Sciatic nerve (tissue), 2 donors: ENCODE results near the gene ADGRB2. TPM values are rescaled to one million over a fixed set of nuclear protein-coding genes. Genes with fewer than 3 reads are reported as not detected.
A peak's percentile ranks its signal among the peaks of the same experiment; 100 is the strongest.
"Not testable (repeated sequence)": the region's sequence is repeated elsewhere in the genome, so short reads cannot be mapped to it uniquely, and the experiment has no call there.

Source experiments
- ATAC-seq: fragments of 200-7000 bp; cut with Tn5 transposase; one replicate; pipeline ENCODE4 v1.9.1; 2020; ENCODE audit warnings: mild to moderate bottlenecking, moderate library complexity
- DNase-seq: peaks from one replicate; pipeline ENCODE4 v3.0.0-alpha.2; 2020; ENCODE audit warnings: low spot score
- intact Hi-C: fragments of 100-400 bp; cut with DNase I; formaldehyde crosslinking; loops from one replicate; pipeline ENCODE4 v1.14.2; 2022
- total RNA-seq: library from RNA; stranded (reverse); fragmentation: NEBNext Ultra II Directional; extraction: Animal tissue kit (Norgen Biotek cat#: 25700); gene quantifications from one replicate; pipeline ENCODE4 v1.2.1, GENCODE V29; 2021
- donor health status: DM: no; HTN: no; CAD: no.
- donor health status: DM: no; HTN: no; CAD: no.

ADGRB2 gene
- total RNA-seq, 1 donor from 2014 or later: 5.2 TPM

DNA sequence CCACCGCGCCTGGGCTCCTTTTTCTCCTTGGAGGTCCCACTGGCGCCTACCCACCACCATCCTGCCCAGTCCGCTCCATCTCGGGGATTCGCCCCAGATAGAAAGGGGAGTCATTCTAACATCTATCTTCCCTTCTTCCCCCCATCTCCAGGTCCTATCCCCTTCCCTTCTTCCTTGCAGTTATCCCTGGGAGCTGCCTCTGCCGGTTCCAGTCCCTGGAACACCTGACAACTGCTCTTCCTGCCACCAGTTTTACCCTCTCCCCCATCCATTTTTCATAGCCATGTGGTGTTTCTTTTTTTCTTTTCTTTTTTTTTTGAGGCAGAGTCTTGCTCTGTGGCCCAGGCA lies 48.3 kb downstream of the ADGRB2 start:
- ATAC-seq (no peak), DNase-seq (no peak)
- intact Hi-C loops: no loop called here

DNA sequence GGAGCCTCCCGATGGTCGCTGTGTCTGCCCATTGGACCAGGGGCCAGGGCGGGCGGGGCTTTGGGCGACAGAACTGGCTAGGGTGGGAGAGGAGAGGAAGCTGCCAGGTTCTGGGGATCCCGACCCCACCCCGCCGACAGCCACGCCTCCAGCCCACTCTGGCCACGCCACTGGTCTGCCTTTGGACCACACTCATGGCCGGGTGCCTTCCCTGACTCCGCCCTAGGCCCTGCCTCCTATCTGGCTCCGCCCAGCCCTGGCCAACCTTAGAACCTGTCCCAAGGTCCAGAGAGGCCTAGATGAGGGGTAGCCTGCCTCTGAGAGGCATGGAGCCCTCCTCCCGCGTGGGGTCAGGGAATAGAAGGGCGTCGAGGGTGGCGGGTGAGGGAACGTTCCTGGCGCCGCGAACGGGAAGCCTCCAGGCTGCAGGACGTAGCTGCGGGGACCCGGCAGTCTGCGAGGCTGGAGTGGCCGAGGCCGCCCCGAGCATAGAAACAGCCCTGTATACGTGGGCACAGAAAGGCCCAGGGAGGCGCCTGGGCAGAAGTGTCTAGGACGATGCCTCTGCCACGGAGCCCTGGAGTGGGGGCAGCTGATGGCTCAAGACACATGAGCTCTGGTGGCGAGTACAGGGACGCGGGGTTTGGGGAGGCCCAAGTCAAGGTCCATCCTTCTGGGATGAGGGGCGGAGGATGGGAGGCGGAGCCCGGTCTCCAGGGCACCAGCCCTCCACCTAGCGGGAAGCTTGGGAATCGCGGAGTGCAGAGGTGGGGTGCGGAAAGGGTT lies 48.9 kb downstream of the ADGRB2 start:
- DNase-seq (peak; percentile 96), ATAC-seq (peak; percentile 96)
- intact Hi-C loops: no loop called here

DNA sequence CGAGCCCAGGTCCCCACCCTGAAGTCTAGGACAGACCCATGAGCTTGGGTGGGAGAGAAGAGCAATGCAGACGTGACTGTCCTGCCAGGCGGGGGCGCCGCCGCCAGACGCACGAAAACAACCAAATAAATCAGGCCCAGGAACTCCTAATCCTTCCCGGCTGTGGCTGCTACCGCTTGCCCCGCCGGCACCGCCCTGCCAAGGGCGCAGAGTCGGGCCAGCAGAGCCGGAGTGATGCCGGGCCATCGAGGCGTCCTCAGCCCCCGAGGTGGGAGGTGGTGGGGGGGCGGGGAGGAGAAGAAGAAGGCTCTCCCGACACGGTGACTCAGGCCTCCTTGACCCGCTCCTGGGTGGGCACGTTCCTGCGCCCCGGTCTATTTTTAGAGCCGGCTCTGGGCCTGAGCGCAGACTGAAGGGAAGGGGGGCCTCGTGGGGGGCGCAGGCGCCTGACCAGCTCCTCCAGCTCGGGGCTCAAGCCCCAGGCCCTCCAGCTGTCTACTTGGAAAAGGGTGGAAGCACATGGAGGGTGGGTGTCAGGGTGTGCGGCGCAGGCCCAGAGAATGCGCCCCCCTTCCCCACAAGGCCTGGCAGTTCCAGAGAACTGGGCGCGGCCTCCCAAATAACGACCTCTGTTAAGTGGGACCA lies 49.6 kb downstream of the ADGRB2 start:
- intact Hi-C loops: no loop called here
- ATAC-seq (peak; percentile 74), DNase-seq (peak; percentile 88)

DNA sequence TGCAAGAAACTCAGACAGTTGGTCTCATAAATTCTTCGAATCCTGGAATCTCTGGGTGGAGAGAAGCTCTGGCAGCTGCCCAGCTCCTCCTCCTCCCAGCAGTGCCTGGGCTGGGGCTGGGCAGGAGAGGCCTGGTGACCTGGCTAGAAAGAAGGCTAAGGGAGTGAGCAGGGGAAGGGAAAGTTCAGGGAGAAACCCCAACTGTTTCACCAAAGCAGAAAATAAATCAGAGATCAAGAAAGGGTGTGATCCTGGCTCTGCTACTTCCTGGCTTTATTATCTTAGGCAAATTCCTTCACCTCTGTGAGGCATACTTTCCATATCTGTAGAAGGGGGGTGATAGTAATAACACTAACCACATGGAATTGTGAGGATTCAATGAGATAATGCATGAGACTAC lies 51.5 kb downstream of the ADGRB2 start:
- DNase-seq (peak; percentile 83), ATAC-seq (peak; percentile 38)
- intact Hi-C loops: no loop called here

DNA sequence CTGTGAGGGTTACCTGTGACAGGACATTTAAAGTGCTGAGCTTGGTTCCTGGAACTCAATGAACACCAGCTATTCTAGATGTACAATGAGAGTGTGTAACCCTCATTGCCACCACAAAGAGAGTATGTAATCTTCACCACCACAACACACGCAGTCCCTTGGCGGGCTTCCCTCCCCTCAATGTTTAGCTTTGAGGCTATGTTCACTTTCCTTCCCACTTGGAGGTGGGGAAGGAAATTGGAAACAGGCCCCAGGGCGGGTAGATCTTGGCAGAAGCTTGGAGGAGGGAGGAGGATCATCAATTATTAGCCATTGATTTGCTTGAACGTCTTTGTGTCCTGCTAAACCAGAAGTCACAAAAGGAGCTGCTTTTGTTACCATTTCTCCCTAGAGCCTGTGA lies 52.1 kb downstream of the ADGRB2 start:
- intact Hi-C loops: no loop called here
- DNase-seq (no peak), ATAC-seq (no peak)

DNA sequence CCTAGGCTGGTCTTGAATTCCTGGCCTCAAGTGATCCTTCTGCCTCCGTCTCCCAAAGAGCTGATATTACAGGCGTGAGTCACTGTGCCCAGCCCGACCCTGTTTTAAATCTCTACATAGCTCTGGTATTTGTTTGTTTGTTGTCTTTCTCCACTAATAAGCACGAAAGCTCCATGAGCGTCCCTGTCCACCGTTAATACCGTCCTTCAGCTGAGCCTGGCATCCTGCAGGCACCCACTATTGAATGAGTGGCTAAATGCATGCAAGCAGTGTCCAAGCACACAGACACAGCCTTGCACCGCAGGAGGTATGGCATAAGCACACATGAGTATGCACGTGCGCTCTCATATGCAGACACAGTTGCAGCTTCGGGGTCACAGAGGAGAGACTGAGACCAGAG lies 55.8 kb downstream of the ADGRB2 start:
- DNase-seq (no peak), ATAC-seq (no peak)
- intact Hi-C loops: loop anchor here (5.0 kb wide), 1 partner anchor 41 kb away; no protein-coding TSS in a partner anchor

DNA sequence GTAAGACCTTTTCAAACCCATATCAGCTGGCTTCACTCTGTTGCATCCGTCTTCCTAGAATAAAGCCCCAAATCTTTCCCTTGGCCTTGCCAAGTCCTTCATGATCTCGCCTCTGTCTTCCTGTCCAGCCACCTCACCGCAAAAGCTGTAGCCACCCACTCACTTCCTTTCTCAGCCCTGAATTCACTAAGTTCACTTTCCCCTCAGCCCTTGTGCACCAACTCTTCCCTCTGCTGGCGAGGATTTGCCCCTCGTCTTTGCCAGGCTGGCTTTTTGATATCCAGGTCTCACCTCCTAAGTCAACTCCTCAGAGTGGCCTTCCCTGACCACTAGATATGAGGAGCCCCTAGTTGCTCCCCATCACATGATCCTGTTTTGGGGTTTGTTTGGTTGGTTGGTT lies 56.4 kb downstream of the ADGRB2 start:
- DNase-seq (no peak), ATAC-seq (no peak)
- intact Hi-C loops: loop anchor here (5.0 kb wide), 1 partner anchor 40 kb away; no protein-coding TSS in a partner anchor

DNA sequence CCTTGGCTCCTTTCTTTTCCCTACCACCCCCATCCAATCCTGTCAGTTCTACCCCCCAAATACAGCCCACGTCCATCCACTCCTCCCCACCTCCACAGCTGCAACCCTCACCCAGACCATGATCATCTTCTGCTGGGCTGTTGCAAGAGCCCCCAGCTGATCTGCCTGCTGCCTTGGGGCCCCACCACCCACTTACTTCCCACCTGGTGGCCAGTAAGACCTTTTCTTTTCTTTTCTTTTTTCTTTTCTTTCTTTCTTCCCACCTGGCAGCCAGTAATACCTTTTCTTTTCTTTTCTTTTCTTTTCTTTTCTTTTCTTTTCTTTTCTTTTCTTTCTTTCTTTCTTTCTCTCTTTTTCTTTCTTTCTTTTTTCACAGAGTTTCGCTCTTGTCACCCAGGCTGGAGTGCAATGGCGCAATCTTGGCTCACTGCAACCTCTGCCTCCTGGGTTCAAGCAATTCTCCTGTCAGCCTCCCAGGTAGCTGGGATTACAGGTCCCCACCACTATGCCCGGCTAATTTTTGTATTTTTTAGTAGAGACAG lies 57.0 kb downstream of the ADGRB2 start:
- intact Hi-C loops: loop anchor here (5.0 kb wide), 1 partner anchor 40 kb away; no protein-coding TSS in a partner anchor
- not testable (repeated sequence) for ATAC-seq, DNase-seq

DNA sequence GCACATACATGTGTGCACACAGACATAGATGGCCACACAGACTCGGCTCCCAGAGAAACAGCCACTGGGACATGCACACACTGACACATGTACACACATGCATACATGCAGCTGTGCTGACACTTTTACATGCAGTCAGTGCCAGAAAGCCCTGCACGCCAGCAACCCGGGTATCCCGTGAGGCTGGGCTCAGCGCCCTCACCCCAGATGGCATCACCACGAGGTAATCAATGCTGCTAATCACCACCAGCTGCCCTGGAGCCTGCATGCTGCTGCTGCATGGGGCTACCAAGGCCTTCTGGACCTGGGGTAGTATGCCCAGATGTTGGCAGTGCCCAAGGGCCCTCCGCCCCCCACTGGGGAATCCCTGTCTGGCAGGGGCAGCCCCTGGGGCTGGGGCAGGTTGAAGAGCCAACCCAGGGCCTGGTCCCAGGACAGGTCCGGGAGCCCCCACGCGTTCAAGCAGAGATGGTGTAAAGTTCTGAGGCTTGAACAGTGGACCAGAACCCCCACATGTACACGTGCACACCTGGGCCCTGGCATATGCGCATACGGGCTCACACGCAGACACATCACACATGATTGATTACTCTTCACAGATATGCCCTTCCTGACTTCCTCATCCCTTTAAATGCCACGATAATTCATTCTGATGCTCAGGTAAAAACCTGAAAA lies 57.6 kb downstream of the ADGRB2 start:
- intact Hi-C loops: loop anchor here (5.0 kb wide), 1 partner anchor 39 kb away; no protein-coding TSS in a partner anchor

DNA sequence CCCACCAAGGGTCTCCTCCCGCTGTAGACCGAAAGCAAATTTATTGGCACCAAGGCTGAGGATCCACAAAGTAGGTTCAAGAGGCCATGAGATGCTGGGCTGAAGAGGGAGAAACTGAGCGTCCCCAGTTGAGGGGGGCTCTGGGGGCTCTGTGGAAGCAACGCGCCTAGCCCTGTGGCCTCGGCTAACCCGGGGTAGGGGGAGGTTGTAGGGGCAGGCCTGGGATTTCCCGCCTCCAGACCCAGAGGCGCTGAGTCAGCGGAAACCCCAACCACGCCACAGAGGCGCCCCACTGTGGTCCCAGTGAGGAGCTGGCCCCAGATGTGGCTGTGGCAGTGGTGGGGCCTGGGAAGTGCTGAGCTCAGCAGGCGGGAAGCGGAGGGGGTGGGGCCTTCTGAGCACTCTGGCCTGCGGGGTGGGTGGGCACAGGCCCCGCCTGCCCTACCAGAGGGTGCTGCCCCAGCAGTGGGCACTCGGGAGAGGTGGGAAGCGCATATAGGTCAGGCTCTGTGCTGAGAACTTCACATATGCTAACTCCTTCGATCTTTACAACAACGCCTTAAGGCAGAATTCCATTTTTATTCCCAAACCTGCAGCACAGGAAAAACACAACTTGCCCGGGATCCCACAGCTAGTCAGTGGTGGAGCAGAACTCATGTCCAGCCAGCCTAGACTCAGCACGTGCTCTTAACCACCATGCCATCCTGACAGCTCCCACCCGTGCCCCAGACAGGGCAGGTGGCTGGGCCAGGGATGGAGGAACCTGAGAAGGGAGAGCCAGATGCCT lies 58.9 kb downstream of the ADGRB2 start:
- peak; percentile 63 for ATAC-seq
- intact Hi-C loops: loop anchor here (5.0 kb wide), 1 partner anchor 38 kb away; no protein-coding TSS in a partner anchor
- DNase-seq: peak; percentile 86

More for the DNA sequence above, 57.6 kb downstream of the ADGRB2 start:
- ATAC-seq (no peak), DNase-seq (no peak)

DNA sequence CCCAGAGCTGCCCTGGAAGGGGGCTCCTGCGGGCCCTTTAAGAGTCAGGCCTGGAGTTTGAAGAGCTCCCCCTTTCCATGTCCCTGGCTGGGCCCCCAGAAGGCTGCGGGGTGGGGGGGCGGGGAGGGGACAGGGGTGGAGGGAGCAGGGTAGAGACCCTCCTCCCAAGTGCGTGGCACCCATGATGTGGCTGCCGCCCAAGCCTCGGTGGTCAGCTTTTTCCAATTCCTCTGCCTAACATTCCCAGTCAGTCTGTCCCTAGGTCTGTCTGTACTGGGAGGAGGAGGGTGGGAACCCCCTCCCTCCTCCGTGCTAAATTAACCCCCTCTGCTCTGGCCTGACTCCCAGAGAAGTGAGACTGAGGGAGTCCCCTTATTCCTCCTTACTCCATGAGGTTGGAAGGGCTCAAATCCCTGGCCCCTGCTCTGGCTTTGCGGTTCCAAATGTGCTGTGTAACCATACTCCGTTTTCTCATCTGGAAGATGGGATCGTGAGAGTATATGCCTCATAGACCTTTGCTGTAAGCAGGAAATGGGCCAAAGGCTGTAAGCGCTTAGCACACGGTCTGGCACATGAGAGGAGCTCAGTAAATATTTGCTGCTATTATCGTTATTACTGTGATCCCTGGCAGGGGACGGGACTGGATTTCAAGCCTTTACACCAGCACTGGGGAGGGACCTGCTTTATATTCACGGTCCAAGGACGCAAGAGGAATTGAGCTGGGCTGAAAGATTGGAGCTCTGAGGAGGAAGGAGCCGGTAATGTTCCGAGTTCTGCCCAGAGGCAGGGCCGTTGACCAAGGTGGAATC lies 59.7 kb downstream of the ADGRB2 start:
- DNase-seq (no peak), ATAC-seq (peak; percentile 18)
- intact Hi-C loops: loop anchor here (5.0 kb wide), 1 partner anchor 37 kb away; no protein-coding TSS in a partner anchor

DNA sequence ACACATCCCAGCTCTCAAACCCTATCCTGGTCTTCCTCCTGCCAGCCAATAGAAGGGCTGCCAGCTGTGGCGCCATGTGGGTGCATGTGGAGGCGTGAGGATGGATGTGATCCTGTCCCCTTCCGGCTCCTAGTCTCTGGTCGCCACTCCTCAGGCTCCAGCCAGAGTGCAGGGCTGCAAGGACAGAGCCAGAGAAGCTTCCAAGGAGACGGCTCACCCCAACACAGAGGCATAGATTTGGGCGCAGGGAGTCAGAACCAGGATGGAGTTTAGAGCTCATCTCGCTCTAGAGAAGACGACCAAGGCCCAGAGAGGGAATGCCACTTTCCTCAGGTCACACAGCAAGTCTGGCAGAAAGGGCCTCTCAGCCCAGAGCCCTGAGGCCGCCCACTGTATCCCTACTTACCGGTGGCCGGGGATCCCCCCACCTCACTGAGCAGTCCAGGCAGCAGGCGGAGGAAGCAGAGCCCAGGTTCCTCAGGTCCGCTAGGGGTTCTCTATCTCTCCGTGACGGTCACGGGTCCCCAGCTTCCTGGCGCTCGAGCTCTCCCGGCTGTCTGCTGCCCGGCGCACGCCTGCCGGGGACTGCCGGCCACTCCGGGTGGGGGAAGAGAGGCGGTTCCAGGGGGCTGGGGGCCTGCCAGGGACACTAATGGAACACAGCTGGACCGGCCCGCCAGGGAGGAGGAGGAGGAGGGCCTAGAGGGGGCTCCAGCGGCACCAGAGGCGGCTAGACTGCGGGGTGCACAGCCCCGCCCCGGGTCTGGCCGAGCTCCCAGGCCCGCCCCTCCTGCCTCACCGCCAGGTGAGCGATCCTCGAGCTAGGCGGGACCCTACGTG lies 60.5 kb downstream of the ADGRB2 start, which contains the start of gene COL16A1:
Gene COL16A1 (minus strand): TSS at position 587 of the 840 bp plus-strand sequence. CDS start 1,824 bp downstream, outside the sequence.
- DNase-seq (peak; percentile 89), ATAC-seq (peak; percentile 69)
- intact Hi-C loops: no loop called here

DNA sequence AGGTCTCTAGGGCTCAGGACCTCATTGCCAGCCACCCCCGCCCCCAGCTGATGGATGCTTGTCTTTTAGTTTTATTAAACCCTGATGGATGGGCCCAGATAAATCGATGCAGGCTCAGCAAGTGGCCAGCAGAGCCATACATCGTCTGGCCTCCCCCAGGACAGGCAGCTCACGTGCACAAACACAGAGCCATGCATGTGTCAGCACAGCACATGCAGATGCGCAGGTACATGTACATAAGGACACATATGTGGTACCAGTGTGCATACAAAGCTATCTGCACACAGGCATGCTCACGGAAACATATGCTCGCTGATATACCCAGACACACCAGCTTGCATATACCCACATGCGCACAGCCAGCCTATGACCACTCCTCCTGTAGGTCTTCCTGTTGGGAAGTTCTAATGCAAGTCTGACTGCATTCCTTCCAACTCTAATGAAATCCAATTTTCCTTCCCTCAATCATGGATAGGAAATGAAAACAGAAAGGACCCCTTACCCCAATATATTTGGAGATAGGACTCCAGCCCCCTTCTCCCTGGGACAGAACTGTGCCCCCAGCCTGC lies 61.2 kb downstream of the ADGRB2 start:
- intact Hi-C loops: no loop called here
- no peak for DNase-seq
- no peak for ATAC-seq

DNA sequence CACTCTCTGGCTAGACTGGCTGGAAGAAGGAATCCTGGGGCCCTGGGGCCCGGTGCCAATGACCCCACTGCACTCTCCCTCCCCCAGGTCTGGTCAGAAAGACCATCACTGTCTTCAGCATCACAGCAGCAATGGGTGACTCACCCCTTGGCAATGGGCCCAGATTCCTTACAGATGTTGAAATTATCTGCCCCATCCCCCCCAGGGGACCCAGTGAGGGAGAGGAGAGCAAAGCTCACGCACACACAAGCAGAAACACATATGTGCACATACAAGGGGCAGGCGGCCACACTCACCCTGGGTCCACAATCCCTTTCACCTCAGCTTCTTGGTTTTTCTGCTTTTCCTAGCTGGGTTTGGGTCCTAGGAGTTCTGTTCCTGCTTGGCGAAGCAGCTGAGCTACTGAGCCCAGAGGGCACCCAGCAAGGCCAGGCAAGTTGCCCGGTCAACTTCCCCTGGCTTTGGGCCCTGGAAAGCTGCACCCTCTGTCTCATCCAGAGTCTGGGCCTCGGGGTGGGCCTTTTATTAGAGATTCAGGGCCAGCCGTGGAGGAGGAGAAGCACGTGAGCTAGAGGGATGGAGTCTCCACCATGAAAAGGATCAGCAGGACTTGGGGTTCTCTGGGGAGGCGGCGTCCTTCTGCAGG lies 62.9 kb downstream of the ADGRB2 start:
- intact Hi-C loops: no loop called here
- DNase-seq: peak; percentile 97
- ATAC-seq: peak; percentile 75

DNA sequence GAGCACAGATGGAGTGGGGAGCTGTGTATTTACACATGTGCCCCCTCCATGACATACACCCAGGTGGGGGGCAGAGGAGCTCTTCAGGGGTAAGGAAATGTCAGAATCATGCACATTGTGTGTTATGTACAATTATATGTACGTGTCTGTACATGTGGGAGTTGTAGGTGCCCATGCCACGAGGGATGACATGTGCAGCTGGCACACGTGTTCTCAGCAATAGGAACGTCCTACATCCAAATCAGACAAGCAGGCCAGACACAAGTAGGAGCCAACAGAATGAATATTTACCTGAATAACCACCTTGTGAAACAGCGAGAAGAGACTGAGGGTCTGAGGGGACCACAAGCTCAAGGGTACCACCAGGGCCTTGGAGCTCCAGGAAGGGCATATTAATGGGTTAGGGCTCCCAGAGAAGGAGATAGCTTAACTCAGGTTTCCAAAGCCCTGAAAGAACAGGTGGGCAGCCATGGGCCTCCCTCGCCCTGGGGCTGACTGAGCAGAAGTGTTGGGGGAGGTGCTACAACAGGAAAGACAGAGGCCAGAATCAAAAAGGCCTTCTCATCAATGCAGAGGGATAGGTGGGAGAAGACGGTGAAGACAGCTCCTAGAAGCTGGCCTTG lies 63.6 kb downstream of the ADGRB2 start:
- no peak for DNase-seq
- ATAC-seq: no peak
- intact Hi-C loops: no loop called here
